GM12864 (cell line): ENCODE measurements around the gene PRRT3.

Source experiments
- DNase-seq: peaks from one replicate; pipeline ENCODE4 v3.0.0-alpha.2; 2011; ENCODE audit warnings: low read depth
- H3K4me3 ChIP-seq: 2 replicates; pipeline ENCODE4 v1.5.1; 2011; ENCODE audit warnings: mild to moderate bottlenecking, low read depth, low read length, control low read depth
- TF ChIP-seq, protein P1 (sequence below): IDR thresholded peaks from 2 replicates; pipeline ENCODE4 v1.5.1; 2011; ENCODE audit warnings: low read depth, mild to moderate bottlenecking, moderate library complexity, low read length, control low read depth, inconsistent platforms; ENCODE audit errors: missing control alignments

Gene PRRT3

DNA sequence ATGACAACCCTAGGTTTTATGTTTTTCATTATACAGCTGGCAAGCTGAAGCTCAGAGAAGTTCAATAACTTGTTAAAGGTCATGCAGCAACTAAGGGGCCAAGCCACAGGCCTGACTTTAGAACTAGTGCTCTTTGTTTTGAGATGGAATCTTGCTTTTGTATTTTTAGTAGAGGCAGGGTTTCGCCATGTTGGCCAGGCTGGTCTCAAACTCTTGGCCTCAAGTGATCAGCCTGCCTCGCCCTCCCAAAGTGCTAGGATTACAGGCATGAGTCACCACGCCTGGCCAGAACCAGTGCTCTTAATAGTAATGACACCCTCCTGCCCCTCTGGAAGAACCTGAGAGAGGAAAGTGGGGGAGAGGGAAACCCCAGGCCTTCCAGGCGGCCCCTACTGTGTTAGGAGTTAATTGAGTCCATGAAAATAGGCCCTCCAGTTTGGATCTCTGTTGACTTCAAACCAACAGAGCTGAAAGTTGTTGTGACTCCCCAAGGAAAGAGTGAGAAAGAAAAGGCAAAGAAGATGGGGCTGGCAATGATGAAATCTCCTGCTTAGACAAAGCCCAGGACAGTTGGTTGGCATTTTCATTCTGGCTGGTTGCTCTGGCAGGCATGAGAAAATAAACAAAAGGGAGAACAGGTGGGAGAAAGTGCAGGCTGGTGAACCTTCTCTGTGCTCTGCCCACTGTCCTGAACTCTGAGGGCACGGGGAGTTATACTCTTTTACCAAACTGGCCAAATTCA is 3.6 kb upstream of the PRRT3 start:
- no peak overlapping the region for H3K4me3 ChIP-seq
- no peak for DNase-seq
- TF ChIP-seq, protein P1, sequence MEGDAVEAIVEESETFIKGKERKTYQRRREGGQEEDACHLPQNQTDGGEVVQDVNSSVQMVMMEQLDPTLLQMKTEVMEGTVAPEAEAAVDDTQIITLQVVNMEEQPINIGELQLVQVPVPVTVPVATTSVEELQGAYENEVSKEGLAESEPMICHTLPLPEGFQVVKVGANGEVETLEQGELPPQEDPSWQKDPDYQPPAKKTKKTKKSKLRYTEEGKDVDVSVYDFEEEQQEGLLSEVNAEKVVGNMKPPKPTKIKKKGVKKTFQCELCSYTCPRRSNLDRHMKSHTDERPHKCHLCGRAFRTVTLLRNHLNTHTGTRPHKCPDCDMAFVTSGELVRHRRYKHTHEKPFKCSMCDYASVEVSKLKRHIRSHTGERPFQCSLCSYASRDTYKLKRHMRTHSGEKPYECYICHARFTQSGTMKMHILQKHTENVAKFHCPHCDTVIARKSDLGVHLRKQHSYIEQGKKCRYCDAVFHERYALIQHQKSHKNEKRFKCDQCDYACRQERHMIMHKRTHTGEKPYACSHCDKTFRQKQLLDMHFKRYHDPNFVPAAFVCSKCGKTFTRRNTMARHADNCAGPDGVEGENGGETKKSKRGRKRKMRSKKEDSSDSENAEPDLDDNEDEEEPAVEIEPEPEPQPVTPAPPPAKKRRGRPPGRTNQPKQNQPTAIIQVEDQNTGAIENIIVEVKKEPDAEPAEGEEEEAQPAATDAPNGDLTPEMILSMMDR = no peak

DNA sequence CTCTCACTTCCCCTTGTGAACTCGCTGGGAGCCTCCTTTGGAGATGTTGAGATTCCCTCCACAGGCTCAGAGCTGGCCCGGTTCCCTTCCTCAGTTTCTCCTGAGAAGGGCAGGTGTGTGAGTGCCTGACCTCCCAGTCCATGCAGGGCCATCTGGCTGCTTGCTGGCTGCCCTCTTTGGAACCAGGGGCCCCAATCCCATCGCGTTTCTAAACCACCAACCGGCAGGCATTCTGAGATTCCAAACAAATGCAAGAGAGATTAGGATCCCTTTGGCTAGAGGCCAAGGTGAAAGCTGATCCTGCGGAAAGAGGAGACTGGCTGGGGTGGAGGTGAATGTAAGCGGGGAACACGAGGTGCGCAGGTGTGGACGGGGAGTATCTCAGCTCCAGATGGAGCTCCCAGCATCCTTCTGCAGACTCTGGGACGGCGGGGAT is 2.9 kb upstream of the PRRT3 start:
- DNase-seq = no peak
- TF ChIP-seq, protein P1 = no peak
- no peak overlapping the region for H3K4me3 ChIP-seq

DNA sequence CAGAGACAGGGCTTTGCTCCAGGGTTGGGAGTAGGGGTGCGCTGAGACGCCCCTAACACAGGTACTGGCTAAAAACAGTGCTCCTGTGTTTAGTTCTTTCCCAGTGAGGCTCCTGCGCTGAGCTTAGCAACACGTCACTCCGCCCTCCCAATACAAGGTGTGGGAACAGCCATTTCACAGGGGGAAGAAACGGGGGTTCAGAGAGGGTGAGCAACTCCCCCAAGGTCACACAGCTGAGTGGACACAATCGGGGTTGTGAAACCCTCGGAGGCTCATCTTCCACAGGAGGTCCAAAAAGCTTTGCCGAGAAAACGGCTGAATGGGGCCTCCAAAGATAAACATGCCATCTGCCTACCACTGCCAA is 628 bp downstream of the PRRT3 start:
- H3K4me3 ChIP-seq = peak overlapping the region; percentile 91
- TF ChIP-seq, protein P1 = no peak
- DNase-seq = no peak

DNA sequence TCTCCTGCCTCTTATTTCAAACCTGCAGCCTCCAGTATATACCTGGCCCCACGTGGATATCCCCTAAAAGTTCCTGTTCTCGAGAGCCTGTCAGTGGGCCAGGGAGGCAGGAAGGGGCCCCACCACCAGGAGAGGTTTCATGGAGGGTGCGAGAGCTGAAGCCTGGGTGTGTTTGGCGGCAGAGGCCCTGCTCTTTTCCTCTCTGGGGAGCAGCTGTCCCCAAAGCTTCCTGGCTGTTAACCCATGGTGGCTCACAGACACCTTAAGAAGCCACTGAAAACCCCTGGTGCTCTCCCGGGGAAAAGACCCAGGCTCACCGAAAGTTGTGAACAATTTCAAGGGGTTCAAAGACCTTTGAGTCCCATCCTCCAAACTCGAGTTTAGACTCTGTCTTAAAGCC is 1.1 kb downstream of the PRRT3 start:
- DNase-seq = no peak
- peak overlapping the region; percentile 91 for H3K4me3 ChIP-seq
- TF ChIP-seq, protein P1 = no peak

DNA sequence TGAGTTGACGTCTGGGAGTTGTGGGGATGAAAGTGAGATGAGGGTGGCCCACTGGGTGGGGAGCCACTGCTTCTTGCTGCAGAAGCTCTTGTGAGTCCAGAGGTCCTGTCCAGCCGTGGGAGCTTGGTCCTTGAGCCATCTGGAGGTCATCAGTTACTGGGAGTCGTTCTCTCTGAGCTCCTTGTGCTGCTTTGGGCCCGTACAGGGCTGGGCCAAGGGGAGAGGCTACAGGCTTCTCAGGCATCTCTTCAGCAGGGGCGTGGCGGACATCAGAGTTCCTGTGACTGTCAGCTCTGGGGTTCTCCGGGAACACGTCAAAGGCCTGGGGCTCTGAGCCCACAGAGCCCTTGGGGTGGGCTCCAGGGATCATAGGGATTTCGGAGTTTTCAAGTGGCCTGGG is 2.6 kb downstream of the PRRT3 start:
- no peak for DNase-seq
- no peak overlapping the region for H3K4me3 ChIP-seq
- TF ChIP-seq, protein P1 = no peak

DNA sequence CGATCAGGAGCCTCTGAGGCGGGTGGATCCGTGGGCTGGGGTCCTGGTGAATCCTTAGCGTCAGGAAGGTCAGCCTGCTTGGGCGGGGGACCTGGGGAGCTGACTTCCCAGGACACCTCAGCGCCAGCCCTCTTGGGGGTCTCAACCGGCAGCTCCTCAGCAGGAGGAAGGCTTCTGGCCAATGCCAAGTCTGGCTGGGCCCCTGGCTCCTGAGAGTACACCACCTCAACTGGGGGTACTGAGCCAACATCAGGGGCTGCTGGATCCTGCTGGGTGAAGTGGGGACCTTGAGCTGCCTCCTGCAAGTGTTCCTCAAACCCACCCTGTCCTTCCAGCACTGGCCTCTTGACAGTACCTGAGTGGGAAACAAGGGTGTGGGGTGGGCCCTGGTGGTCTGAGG is 3.1 kb downstream of the PRRT3 start:
- TF ChIP-seq, protein P1 = no peak
- no peak overlapping the region for H3K4me3 ChIP-seq
- no peak for DNase-seq

DNA sequence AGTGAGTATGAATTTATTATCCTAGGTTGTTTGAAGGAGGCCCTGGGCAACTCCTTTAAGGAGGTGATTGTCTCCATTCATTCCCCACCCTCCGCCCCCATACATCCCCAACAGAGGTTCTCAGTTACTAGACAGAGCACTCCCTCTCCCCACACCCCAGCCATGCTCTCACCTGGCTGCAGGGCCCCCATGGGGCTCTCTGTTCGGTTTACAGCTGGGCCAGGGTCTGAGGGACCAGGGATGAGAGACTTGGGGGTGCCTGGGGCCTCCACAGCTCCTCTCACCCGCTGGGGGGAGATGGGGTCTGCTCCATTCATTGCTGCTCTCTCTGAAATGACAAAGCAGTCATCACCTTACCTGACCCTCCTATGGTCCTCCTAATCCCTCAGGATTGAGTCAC is 3.6 kb downstream of the PRRT3 start:
- no peak for DNase-seq
- TF ChIP-seq, protein P1 = no peak
- no peak overlapping the region for H3K4me3 ChIP-seq
